Hippocampal formation (tissue), 2 donors: ENCODE data around the gene TMEM116.
"Not testable (repeated sequence)": the region's sequence is repeated elsewhere in the genome, so short reads cannot be mapped to it uniquely, and the experiment has no call there.

Source experiments
- DNase-seq, 2 donors: peaks; one replicate each; lab custom pipeline; 2025; lab: John Stamatoyannopoulos, UW

Gene TMEM116

DNA sequence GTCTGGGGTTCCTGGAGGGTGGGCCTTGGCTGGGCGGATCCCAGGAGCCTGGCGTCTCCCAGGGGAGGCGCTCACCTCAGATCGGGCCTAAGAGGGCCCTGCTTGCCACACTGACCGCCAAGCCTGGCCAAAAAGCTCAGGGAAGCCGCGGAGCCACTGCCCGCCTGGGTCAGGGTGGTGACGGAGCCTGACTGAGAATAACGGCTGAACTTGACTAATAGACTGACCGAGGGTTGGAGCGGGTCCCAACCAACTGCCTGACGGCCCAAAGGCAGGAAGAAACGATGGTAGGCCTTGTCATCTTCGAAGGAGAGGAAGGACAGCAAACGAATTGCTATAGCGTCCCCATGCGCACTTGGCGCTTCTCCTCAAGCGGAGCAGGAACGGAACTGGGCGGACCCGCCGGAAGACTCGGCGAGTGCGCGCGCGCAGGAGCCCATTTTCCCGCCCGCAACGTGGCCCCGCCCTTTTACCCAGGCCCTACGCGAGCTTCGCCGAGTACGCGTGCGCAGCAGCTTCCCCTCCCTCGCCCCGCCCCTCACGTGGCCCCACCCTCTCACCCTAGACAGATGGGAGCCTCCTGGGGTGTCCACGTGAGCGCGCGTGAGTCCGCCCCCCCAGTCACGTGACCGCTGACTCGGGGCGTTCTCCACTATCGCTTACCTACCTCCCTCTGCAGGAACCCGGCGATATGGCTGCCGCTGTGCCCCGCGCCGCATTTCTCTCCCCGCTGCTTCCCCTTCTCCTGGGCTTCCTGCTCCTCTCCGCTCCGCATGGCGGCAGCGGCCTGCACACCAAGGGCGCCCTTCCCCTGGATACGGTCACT lies at the start of gene TMEM116, which contains the start of gene ERP29:
Gene TMEM116, minus strand, starts transcription at position 391 of the 826 bp plus-strand sequence. CDS start 7,895 bp downstream, outside the sequence.
Gene ERP29, plus strand, starts transcription at position 652 of the 826 bp plus-strand sequence. Its CDS starts 40 bp downstream, at position 692.
- peak; percentile 94 to 99 for DNase-seq

DNA sequence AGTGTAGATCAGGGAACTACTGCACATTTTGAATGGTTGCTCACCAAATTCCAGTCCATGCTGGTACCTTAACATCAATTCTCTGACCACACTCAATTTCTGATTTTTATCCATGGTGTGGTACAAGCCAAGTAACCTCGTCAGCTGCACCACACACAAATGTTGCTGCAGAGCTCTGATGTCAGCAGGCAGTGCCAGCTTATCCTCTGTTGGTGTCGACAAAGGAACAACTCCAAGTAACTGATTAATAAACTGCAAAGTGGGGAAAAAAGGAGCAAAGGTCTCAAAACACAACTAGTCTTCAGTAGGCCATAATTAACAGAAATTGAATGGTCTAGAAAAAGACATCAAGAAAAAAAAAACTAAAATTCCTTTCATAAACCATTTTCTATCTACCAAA lies 48.2 kb upstream of the TMEM116 start:
- DNase-seq = no peak

DNA sequence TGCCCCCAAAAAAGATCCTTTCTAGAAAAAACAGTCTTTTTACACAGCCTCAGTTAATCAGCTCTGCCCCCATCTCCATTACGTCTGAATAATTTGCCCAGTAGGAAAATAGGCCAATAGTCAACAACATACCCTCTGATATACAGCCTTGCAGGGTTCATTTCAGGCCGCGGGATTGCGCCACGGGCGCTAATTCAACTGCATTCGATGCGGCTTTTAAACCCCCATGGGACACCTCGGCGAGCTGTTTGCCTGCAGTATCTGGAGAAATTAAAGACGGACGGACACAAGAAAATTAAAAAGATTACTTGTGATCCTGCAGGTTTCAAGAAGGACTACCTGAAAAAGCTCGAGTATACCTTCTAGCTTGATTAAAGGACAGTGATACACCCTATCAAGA lies 36.4 kb upstream of the TMEM116 start:
- no peak for DNase-seq

DNA sequence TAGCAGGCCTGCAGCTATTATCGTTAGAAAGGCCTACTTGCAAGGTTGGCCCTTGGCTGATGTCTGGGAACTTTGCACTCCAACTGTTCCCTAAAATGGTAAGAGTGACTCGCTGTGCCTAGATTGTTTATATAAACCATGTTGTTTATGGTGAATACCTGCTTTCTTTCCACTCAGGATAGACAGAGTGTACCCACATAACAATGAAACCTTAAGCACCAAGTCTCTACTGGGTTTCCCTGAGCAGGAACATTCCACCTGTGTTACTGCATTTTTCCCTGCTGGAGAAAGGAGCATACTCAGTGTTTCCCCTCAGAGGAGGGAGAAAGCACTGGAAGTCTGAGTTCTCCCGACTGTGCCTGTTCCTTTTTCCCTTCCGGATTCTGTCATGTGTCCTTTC lies 33.0 kb upstream of the TMEM116 start:
- no peak for DNase-seq

DNA sequence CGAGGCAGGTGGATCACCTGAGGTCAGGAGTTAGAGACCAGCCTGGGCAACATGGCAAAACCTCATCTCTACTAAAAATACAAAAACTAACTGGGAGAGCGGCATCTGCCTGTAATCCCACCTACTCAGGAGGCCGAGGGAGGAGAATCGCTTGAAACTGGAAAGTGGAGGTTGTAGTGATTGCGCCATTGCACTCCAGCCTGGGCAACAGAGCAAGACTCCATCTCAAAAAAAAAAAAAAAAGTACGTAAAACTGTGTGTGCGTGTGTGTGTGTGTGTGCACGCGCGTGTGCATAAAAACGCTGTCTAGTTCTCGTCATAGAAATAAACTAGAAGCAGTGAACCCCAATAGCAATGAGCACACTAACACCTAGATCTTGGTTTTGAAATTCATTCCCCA lies 23.6 kb upstream of the TMEM116 start:
- not testable (repeated sequence) for DNase-seq

DNA sequence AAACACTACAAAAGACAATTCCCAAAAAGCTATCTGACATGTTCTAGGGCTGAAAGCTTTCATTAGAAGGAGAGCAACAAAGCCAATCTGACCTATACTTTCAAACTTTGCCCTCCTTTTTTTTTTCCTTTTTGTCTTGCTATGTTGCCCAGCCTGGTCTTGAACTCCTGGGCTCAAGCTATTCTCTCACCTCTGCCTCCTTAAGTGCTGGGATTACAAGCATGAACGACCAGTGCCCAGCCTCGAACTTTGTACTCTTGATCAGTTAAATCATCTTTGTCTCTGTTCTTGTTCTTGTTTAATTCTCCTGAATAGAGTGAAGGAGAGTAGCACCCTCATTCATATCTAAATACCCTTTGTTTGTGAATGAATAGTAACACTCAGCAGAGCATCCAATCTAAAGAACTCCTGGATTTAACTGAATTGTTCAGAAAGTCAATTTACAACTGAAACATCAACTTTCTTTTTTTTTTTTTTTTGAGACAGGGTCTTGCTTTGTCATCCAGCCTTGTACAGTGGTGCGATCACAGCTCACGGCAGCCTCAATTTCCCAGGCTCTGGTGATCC lies 22.3 kb upstream of the TMEM116 start:
- DNase-seq = no peak

DNA sequence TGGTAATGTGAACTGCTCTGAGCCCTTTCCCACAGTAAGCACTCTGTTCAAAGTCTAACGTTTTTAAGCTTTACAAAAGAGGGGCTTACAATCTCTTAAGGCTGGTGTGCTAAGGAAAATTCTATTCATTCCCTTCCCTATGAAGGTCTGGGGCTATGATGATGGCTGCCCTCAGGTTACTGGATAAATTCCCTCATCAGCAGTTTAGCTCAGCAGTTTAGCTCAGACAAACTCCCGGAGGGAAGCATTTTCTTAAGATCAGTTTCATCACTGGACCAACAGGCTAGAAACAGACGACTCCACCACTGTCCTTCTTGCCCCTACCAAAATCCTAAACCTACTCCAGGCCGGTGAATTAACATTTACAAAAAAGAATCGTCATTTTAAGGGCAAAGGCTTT lies 19.3 kb upstream of the TMEM116 start:
- no peak for DNase-seq

DNA sequence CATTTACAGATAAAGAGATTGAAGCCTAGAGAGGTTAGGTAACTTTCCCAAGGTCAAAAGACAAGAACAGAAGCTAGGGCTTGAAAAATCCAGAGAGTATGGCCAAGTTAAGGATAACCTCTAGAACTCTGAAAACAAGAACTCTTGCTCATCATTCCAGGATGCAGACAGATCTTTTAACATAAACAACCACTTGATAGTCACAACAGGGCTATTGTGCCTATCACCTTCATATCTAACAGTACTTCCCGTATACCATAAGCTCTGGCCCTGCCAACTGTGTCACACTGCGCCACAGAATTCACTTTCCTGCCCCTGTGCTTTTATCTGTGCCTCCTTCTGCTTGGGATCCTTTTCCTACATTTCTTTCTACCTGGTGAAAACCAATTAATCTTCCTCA lies 18.5 kb upstream of the TMEM116 start:
- DNase-seq = no peak

DNA sequence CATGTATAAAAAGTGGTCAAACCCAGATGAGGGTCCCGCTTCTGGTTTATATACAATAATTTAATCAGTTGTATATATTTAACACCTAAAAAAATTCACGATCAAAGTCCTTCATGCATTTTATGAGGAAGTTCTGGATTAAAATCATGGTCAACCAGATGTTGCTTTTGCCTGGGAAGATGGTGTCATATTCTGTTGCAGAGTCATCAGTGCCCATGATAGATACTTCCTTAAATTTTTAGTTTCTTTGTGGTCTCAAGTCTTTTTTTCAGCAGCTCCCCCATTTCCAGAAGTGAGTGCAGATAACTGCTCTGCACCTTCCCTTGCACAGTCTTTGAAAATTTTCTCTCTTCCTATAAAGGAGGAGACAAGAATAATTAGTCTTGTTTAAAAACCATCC lies 16.3 kb upstream of the TMEM116 start:
- DNase-seq = no peak

DNA sequence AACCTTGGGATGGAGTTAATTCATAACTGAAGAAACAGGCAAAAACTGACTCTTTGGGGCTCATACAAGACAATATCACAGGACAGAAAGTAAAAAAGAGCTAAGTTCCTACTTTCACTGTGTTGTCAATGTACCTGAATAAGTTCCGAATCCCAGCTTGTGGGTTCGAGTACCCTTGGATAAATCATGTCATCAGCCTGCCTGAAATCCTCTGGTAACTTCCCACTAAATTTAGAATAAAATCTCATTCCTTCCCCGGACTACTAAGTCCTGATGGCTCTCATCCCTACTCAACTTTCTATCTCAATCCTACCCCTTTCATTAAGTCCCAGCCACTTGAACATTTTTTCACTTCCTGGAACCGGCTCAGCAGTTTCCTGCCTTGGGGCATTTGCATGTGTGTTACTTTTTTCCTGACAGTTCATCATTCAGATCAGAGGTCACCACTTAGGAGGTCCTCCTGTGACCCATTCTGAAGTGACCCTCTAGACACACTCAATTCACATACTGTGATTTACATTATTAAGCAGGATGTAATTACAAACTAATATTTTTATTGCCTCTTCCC lies 12.9 kb upstream of the TMEM116 start:
- no peak for DNase-seq

DNA sequence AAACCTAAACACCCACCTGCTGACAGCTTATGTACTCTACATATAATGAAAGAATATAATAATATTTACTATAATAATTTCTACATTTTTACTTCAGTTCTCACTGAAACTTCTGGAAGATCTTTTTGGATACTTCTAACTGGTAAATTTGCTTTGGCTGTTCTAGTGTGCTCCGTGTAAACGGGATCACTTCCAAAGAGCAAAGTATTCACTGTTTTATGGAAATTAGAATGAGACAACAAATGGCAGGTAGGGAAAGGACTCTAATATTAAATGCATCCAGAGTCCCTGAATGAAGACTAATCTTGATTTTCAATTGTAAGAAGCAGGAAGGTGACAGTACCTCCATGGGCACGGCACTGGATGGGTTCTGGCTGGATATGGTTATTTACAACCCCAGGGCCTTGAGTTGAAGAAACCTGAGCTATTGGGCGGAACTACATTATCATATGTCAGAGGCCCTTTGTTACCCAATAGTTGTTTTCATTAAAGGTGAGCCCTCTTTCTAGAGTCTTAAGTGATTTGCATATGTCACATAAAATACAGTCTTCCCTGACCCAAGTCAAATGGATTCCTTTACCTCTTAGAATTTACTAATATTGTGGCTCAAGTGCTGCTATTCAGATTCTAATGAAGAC lies 10.9 kb upstream of the TMEM116 start:
- DNase-seq = no peak

DNA sequence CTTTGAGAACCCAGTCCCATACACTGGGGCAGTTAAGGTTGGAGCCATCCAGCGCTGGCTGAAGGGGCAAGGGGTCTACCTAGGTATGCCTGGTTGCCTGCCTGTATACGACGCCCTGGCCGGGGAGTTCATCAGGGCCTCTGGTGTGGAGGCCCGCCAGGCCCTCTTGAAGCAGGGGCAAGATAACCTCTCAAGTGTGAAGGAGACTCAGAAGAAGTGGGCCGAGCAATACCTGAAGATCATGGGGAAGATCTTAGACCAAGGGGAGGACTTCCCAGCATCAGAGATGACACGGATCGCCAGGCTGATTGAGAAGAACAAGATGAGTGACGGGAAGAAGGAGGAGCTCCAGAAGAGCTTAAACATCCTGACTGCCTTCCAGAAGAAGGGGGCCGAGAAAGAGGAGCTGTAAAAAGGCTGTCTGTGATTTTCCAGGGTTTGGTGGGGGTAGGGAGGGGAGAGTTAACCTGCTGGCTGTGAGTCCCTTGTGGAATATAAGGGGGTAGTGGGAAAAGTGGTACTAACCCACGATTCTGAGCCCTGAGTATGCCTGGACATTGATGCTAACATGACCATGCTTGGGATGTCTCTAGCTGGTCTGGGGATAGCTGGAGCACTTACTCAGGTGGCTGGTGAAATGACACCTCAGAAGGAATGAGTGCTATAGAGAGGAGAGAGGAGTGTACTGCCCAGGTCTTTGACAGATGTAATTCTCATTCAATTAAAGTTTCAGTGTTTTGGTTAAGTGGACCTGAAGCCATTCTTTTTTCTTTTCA lies 9.5 kb upstream of the TMEM116 start:
- no peak for DNase-seq

DNA sequence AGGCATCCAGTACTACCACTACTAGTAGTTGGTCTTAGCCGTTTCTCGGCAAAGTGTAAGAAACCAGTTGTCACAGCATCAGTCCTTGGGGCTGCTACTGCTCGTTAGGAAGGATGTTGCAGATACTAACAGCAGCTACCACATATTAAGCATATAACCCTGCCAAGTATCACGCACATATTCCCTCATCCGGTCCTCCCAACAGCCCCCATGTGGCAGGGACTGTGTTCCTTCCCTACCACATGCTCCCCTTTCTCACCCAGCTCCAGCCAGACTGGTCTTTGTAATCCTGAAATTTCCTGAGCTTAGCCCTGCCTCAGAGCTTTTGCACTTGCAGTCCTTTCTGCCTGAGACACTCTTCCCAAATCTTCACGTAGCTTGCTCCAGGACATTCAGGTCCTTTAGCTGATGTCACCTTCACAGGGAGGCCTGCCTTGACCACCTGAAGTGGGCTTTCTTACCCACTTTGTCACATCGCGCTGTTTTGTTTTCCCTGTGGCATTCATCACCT lies 8.0 kb upstream of the TMEM116 start:
- DNase-seq = no peak

DNA sequence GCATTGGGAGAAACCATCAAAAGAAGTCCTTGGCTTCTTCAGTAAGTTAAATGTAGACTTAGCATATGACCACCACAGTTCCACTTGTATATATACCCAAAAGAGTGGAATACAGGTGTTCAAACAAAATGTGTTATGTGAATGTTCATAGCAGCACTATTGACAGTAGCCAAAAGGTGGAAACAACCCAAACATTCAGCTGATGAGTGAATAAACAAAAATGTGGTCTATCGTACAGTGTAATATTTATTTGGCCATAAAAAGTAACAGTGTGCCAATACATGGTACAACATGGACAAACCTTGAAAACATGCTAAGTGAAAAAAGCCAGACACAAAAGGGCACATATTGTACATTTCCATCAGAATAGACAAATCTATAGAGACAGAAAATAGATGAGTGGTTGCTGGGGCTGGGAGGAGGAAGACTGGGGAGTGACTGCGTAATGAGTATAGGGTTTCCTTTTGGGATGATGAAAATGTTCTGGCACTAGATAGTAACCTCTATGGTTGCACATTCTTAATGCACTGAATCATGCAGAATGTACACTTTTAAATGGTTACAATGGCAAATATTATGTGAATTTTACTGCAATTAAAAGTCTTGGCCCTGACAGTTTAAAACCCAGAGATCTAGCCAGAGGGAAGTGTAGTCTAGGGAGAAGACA lies 5.7 kb upstream of the TMEM116 start:
- DNase-seq = no peak

DNA sequence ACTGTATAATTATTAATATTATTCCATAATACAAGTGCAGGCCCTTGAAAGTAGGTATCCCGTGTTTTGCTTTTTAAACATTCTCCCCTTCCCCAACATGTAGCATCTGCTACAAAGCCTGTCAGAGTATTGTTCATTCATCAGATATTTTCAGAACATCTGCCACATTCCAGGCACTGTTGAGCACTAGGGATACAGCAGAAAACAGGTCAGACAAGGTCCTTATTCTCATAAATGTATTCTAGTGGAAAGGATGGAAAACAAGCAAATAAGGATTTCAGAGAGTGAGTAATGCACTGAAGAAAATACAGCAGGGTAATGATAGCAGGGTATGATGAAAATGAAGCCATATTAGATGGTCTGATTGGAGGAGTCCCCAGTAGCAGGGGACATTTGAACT lies 4.1 kb upstream of the TMEM116 start:
- no peak for DNase-seq

DNA sequence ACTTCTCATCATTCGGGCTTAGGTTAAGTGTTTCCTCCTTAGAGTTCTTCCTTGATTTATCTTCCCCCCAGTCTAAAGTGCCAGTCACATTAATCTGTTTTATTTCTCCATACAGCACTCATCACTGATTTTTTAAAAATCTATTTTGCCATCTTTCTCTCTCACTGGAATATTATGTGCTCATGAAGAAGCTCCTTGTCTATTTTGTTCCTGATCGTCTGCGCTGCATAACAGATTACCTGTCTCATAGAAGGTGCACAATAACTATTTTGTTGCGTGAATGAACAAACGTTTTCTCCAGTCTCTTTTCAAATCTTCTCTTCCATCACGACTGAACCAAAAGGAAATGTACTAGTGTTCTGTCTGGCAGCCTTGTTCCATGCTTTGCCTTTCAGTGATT lies 3.0 kb upstream of the TMEM116 start:
- no peak for DNase-seq

DNA sequence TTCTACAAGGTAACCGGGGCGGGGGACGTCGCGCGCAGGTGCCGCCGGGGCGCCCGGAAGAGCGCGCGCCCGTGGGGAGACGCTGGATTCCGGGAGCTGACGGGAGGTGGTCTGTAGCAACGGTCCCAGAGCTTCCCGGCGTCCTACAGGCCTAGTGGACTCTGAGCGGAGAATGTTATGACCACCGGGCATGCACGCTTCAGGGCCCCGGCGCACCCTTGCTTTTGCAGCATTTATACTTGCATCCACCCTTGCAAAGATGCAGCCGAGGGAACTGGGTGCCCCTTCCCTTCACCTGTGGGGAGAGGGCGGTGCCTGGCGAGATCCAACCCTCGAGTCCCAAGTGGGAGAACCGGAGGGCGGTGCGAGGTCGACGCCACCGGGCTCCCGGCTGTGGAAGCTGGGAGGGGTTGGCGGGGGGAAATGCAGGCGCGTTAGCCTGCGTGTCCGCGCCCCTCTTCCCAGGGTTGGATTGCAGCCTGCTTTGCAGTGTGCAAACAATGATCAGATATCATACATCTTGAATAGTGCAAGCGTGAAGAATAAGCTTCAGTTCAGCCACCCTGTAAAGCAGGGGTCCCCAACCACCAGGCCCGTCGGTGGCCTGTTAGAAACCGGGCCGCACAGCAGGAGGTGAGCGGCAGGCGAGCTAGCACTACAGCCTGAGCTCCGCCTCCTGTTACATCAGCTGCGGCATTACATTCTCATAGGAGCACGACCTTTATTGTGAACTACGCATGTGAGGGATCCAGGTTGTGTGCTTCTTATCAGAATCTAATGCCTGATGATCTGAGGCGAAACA lies 837 bp upstream of the TMEM116 start:
- peak; percentile 17 to 54 for DNase-seq

DNA sequence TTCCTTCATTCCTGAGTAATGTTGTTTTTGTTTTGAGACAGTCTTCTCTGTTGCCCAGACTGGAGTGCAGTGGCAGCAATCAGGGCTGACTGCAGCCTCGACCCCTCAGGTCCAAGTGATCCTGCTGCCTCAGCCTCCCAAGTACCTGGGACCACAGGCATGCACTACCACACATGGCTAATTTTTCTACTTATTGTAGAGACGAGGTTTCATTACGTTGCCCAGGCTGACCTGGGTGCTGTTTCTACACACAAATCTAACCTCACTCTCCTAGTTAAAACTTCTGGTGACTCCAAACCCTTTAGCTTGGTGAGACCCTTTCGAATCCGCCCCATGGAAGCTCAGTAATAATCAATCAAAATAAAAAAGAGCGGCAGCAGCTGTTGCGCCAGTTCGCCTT lies 1.3 kb downstream of the TMEM116 start:
- DNase-seq = no peak

DNA sequence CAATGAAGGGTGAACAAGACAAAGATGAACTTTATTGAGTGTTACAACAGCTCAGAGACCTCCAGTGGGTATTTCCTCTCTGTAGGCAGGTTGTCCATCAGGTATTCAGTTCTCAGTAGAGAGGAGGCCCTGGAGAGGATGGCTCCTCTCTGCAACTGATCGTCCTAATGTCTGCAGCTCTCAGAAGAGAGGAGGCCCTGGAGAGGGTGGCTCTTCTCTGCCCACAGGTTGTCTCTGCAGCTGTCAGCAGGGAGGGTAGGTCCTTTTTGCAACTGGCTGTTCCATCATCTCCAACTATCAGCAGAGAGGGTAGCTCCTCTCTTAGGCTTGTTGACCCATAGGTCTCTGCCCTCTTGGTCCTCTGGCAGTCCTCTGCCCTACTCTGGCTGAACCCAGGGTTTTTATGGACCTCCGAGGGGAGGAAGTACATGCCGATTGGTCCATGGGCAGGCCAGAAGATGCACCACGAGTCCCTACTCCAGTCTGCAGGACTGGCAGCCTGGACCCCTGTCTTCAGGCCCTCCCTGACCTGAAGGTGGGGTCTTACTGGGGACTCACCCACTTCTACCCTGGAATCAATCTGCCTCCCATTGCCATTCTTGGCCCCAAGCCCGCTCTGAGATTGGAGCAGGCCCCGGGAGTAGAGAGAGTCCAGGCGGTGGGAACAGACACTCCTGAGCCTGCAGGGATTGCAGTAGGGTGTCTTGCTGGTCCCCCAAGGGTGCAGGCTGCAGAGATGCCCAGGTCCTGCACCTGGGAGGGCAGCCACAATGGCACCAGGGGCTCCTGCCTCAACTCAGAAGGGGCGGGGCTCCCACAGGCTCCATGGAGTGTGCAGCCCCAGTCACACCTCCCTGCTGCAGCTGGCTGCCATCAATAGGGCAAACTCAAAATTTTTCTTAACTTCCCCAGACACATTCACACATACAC lies 2.3 kb downstream of the TMEM116 start:
- DNase-seq = no peak
